GM10248 (cell line): ENCODE data around the gene CFD.
"Not testable (repeated sequence)": the region's sequence is repeated elsewhere in the genome, so short reads cannot be mapped to it uniquely, and the experiment has no call there.

Experiments used
- CTCF ChIA-PET: fragments of 300-600 bp; sonication (Branson Sonifier 250); formaldehyde crosslinking; extraction: SDS; loops from one replicate; lab custom pipeline; 2021; ENCODE audit warnings: antibody characterized with exemption; lab: Yijun Ruan, JAX
- POLR2A ChIA-PET: fragments of 350-650 bp; sonication (Branson Sonifier 250); formaldehyde crosslinking; extraction: SDS; loops from one replicate; lab custom pipeline; 2020; ENCODE audit warnings: antibody characterized with exemption; lab: Yijun Ruan, JAX
- DNase-seq: peaks from one replicate; pipeline ENCODE4 v3.0.0; 2012; ENCODE audit errors: extremely low spot score
- CTCF ChIP-seq: IDR thresholded peaks from 2 replicates; pipeline ENCODE4 v1.5.1; 2012; ENCODE audit warnings: mild to moderate bottlenecking, low read depth; ENCODE audit errors: extremely low read depth, missing control alignments, control extremely low read depth

CFD gene

DNA sequence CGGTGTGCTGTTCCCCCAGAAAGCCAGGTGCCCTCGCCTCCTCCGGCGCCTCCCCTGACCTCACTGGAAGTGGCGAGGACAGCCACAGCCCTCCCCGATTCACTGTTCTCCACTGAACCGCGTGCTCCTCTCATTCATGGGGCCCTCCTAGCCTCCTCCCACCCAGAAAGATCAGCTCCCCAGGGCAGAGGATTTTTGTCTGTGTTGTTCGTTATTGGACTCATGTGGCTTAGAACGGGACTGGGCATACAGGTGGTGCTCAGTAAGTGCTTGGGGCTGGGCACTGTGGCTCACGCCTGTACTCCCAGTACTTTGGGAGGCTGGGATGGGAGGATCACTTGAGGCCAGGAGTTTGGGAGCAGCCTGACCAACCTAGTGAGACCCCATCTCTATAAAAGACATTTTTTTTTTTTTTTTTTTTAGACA is 14.9 kb upstream of the CFD start:
- TF ChIP-seq CTCF, result no peak
- DNase-seq, result no peak
- POLR2A ChIA-PET, result no interaction called here
- CTCF ChIA-PET, result no interaction called here

DNA sequence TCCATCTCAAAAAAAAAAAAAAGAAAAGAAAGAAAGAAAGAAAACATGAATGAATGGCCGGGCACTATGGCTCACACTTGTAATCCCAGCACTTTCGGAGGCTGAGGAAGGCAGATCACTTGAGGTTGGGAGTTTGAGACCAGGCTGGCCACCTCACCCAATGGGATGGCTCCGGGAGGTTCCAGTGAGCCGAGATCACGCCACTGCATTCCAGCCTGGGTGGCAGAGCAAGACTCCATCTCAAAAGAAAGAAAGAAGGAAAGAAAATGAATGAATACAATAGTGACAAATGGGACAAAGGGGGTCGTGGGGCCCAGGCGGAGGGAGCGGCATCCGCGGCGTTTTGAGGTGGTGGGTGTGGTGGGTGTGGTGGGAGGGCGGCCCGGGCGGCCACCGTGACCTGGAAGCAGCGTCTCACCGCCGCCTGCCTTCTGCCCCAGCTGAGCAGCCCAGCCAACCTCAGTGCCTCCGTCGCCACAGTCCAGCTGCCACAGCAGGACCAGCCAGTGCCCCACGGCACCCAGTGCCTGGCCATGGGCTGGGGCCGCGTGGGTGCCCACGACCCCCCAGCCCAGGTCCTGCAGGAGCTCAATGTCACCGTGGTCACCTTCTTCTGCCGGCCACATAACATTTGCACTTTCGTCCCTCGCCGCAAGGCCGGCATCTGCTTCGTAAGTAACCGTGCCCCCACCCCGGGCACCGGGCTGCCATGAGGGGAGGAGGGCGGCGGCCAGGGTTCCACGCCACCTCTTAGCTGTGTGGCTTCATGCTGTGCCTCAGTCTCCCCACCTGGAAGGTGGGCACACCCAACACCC is 13.6 kb upstream of the CFD start:
- POLR2A ChIA-PET, result no interaction called here
- no peak for DNase-seq
- no peak for TF ChIP-seq CTCF
- CTCF ChIA-PET, result interaction anchor here (1.6 kb wide), 1 partner anchor 11 kb away, joined by 7 read pairs; no protein-coding TSS in a partner anchor

- no peak for DNase-seq
- POLR2A ChIA-PET, result interaction anchor here (0.6 kb wide), 1 partner anchor 30 kb away, joined by 3 read pairs; no protein-coding TSS in a partner anchor
- TF ChIP-seq CTCF, result no peak
- CTCF ChIA-PET, result interaction anchor here (1.1 to 1.4 kb wide), 2 partner anchors 8 to 79 kb away, joined by 3 to 4 read pairs; no protein-coding TSS in a partner anchor
Observed at GRCh38 chr19:848386-848921, 11.0 kb upstream of the CFD start.

DNA sequence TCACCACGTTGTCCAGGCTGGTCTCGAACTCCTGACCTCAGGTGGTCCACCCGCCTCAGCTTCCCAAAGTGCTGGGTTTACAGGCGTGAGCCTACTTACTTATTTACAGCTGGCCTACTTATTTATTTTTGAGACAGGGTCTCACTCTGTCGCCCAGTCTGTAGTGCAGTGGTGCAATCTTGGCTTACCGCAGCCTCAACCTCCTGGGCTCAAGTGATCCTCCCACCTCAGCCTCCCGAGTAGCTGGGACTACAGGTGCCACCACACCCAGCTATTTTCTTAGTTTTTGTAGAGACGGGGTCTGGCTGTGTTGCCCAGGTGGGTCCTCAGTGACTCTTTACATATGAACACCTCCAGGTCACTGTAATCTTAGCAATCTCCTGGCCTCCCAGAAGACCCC is 10.3 kb upstream of the CFD start:
- POLR2A ChIA-PET, result interaction anchor here (0.6 kb wide), 1 partner anchor 46 kb away, joined by 3 read pairs; no protein-coding TSS in a partner anchor
- not testable (repeated sequence) for DNase-seq
- CTCF ChIA-PET, result interaction anchor here (0.9 to 1.6 kb wide), 4 partner anchors 7 to 80 kb away, joined by 3 to 4 read pairs (median 4); no protein-coding TSS in a partner anchor

- TF ChIP-seq CTCF, result no peak
- no peak for DNase-seq
- ChIA-PET POLR2A (no interaction called here), CTCF (interaction anchor here (1.3 to 1.6 kb wide), 2 partner anchors 8 to 13 kb away, joined by 3 to 4 read pairs; no protein-coding TSS in a partner anchor)
Observed at GRCh38 chr19:850221-850978, 9.1 kb upstream of the CFD start.

DNA sequence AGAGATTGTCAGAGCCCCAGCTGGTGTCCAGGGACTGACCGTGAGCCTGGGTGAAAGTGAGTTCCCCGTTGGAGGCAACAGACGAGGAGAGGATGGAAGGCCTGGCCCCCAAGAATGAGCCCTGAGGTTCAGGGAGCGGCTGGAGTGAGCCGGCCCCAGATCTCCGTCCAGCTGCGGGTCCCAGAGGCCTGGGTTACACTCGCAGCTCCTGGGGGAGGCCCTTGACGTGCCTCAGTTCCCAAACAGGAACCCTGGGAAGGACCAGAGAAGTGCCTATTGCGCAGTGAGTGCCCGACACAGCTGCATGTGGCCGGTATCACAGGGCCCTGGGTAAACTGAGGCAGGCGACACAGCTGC is 8.5 kb upstream of the CFD start:
- DNase-seq, result no peak
- ChIA-PET CTCF (interaction anchor here (1.3 kb wide), 1 partner anchor 13 kb away, joined by 3 read pairs; no protein-coding TSS in a partner anchor), POLR2A (no interaction called here)
- TF ChIP-seq CTCF, result no peak
